Adipocyte (in vitro differentiated cells): Measurements from ENCODE around the gene UBE2J2.

Experiments used
- DNase-seq: peaks from one replicate; pipeline ENCODE4 v3.0.0-alpha.2; 2015; ENCODE audit warnings: low read depth
- H3K27me3 ChIP-seq: replicated peaks from 2 replicates; pipeline ENCODE4 v1.7.0; 2013; ENCODE audit warnings: mild to moderate bottlenecking, low read length, moderate library complexity; ENCODE audit not compliant: control insufficient read depth, insufficient read depth
- H3K36me3 ChIP-seq: 2 replicates; pipeline ENCODE4 v1.7.0; 2013; ENCODE audit warnings: low read length, mild to moderate bottlenecking, moderate library complexity; ENCODE audit not compliant: control insufficient read depth, insufficient read depth, severe bottlenecking
- H3K4me1 ChIP-seq: 2 replicates; pipeline ENCODE4 v1.7.0; 2013; ENCODE audit warnings: mild to moderate bottlenecking, low read length, moderate library complexity; ENCODE audit not compliant: control insufficient read depth, insufficient read depth
- H3K4me3 ChIP-seq: 2 replicates; pipeline ENCODE4 v1.7.0; 2013; ENCODE audit warnings: mild to moderate bottlenecking, low read length, moderate library complexity
- H3K9ac ChIP-seq: 2 replicates; pipeline ENCODE4 v1.7.0; 2013; ENCODE audit warnings: mild to moderate bottlenecking, low read length, moderate library complexity
- H3K9me3 ChIP-seq: 2 replicates; pipeline ENCODE4 v1.7.0; 2013; ENCODE audit warnings: mild to moderate bottlenecking, low read length, moderate library complexity; ENCODE audit not compliant: control insufficient read depth

The UBE2J2 gene

GRCh38 chr1:1272341-1273208 is 1.1 kb downstream of the UBE2J2 start:
- no peak for DNase-seq
- Histone ChIP-seq H3K27me3 (no peaks in the 10 kb centered on the region), H3K4me3 (peak overlapping the region; percentile 84), H3K36me3 (peaks cover 7% of the 10 kb centered on the region), H3K4me1 (peaks cover 32% of the 10 kb centered on the region), H3K9me3 (no peaks in the 10 kb centered on the region), H3K9ac (peak overlapping the region; percentile 97)

DNA sequence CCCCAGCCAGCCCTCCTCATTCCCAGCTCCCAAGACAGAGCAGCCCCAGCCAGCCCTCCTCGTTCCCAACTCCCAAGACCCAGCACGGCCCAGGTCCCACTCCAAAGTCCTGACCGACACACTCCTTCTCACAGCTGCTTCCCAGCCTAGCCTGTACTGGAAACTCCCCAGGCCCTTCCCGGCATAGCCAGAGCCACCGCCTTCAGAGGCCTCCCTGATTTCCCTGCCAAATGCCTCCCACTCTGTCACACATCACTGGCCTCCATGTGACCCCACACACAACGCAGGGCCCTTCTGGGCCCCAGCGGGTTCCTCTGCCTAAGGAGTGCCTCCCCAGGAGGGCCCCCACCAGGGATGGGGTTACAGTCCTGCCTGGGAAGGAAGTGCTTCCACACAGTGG is 2.8 kb downstream of the UBE2J2 start:
- peak overlapping the region; percentile 59 for H3K9ac ChIP-seq
- H3K4me1 ChIP-seq = peaks cover 32% of the 10 kb centered on the region
- peak overlapping the region; percentile 70 for H3K4me3 ChIP-seq
- no peaks in the 10 kb centered on the region for H3K27me3 ChIP-seq
- H3K9me3 ChIP-seq = no peaks in the 10 kb centered on the region
- H3K36me3 ChIP-seq = peaks cover 17% of the 10 kb centered on the region
- no peak for DNase-seq

- no peak overlapping the region for H3K9ac ChIP-seq
- H3K36me3 ChIP-seq = peaks cover 34% of the 10 kb centered on the region
- DNase-seq = no peak
- no peaks in the 10 kb centered on the region for H3K9me3 ChIP-seq
- no peaks in the 10 kb centered on the region for H3K27me3 ChIP-seq
- H3K4me3 ChIP-seq = no peak overlapping the region
- H3K4me1 ChIP-seq = peaks cover 42% of the 10 kb centered on the region
These were observed 5.4 kb downstream of the UBE2J2 start for GRCh38 chr1:1268284-1268682.

GRCh38 chr1:1267488-1268283 is 6.0 kb downstream of the UBE2J2 start:
- peaks cover 46% of the 10 kb centered on the region for H3K4me1 ChIP-seq
- DNase-seq = no peak
- H3K9ac ChIP-seq = no peak overlapping the region
- H3K27me3 ChIP-seq = no peaks in the 10 kb centered on the region
- H3K4me3 ChIP-seq = no peak overlapping the region
- H3K9me3 ChIP-seq = no peaks in the 10 kb centered on the region
- H3K36me3 ChIP-seq = peaks cover 38% of the 10 kb centered on the region

- peak; percentile 94 for DNase-seq
- H3K9ac ChIP-seq = no peak overlapping the region
- H3K4me1 ChIP-seq = peaks cover 29% of the 10 kb centered on the region
- peaks cover 58% of the 10 kb centered on the region for H3K36me3 ChIP-seq
- no peaks in the 10 kb centered on the region for H3K9me3 ChIP-seq
- no peak overlapping the region for H3K4me3 ChIP-seq
- H3K27me3 ChIP-seq = no peaks in the 10 kb centered on the region
These were observed 8.8 kb downstream of the UBE2J2 start for GRCh38 chr1:1264868-1265272.

- DNase-seq = no peak
- H3K9me3 ChIP-seq = no peaks in the 10 kb centered on the region
- peaks cover 64% of the 10 kb centered on the region for H3K36me3 ChIP-seq
- no peaks in the 10 kb centered on the region for H3K27me3 ChIP-seq
- H3K4me3 ChIP-seq = no peak overlapping the region
- no peak overlapping the region for H3K9ac ChIP-seq
- peaks cover 29% of the 10 kb centered on the region for H3K4me1 ChIP-seq
These were observed 9.6 kb downstream of the UBE2J2 start for GRCh38 chr1:1264026-1264425.

GRCh38 chr1:1262758-1263157 is 10.9 kb downstream of the UBE2J2 start:
- DNase-seq = no peak
- no peaks in the 10 kb centered on the region for H3K27me3 ChIP-seq
- no peaks in the 10 kb centered on the region for H3K9me3 ChIP-seq
- H3K4me3 ChIP-seq = no peak overlapping the region
- H3K9ac ChIP-seq = peak overlapping the region; percentile 14
- H3K36me3 ChIP-seq = peaks cover 64% of the 10 kb centered on the region
- H3K4me1 ChIP-seq = peaks cover 29% of the 10 kb centered on the region

- Histone ChIP-seq H3K36me3 (peaks cover 57% of the 10 kb centered on the region), H3K9me3 (no peaks in the 10 kb centered on the region)
These were observed 11.6 kb downstream of the UBE2J2 start for GRCh38 chr1:1262071-1262470.

DNA sequence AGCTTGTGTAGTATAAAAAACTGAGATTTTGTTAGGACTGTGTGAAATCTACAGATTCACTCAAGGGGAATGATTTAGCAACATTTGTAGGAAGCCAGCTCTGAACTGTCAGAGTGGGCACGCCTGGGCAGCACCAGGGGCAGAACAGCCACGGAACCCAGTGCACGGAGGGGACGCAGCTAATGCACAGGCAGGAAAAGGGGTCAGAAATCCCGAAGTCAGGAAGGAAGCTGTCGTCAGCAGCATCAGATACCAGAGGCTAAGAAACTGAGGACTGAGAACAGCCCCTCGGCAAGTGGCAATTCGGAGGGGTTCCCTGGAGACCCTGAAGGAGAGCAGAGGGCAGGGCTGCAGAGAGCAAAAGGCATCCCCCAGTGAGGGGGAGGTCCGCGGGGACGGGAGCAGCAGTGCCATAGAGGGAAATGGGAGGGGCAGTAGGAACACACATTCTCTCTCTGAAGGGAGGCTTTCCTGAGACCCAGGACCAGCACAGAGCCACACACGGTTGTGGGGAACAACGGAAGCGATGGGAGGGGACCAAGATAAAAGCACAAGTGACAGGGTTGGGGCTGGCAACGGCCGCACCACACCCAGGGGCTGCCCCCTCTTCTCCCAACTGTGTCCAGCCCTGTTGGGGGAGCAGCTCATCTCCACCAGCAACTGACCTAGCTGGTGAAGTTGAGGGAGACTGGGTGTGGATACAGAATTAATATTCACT is 12.7 kb downstream of the UBE2J2 start:
- no peak overlapping the region for H3K4me3 ChIP-seq
- peaks cover 29% of the 10 kb centered on the region for H3K4me1 ChIP-seq
- peaks cover 61% of the 10 kb centered on the region for H3K36me3 ChIP-seq
- H3K9ac ChIP-seq = no peak overlapping the region
- no peaks in the 10 kb centered on the region for H3K9me3 ChIP-seq
- DNase-seq = no peak
- H3K27me3 ChIP-seq = no peaks in the 10 kb centered on the region

More at GRCh38 chr1:1262071-1262470, 11.6 kb downstream of the UBE2J2 start:
- no peak overlapping the region for H3K4me3 ChIP-seq
- peaks cover 29% of the 10 kb centered on the region for H3K4me1 ChIP-seq
- DNase-seq = no peak
- no peaks in the 10 kb centered on the region for H3K27me3 ChIP-seq
- no peak overlapping the region for H3K9ac ChIP-seq

- peaks cover 63% of the 10 kb centered on the region for H3K36me3 ChIP-seq
- no peaks in the 10 kb centered on the region for H3K9me3 ChIP-seq
These were observed 13.6 kb downstream of the UBE2J2 start for GRCh38 chr1:1259951-1260600.

More at GRCh38 chr1:1259951-1260600, 13.6 kb downstream of the UBE2J2 start:
- H3K4me3 ChIP-seq = no peak overlapping the region
- peaks cover 27% of the 10 kb centered on the region for H3K4me1 ChIP-seq
- DNase-seq = no peak
- H3K9ac ChIP-seq = no peak overlapping the region
- no peaks in the 10 kb centered on the region for H3K27me3 ChIP-seq
